GM23338 (cell line): ENCODE measurements around the gene MUC12. TPM values are rescaled to one million over a fixed set of nuclear protein-coding genes. Genes with fewer than 3 reads are reported as not detected.

Source experiments
- ATAC-seq: fragments of 200-7000 bp; cut with Tn5 transposase; 3 replicates; pipeline ENCODE4 v1.9.1; 2020
- DNase-seq: peaks from one replicate; pipeline ENCODE4 v3.0.0-alpha.2; 2015; ENCODE audit warnings: low spot score
- H2AFZ ChIP-seq: fragments of 200-600 bp; sonication (generic); 2 replicates; pipeline ENCODE4 v1.8.0; 2016; ENCODE audit warnings: antibody characterized with exemption, mild to moderate bottlenecking, moderate library complexity
- H3F3A ChIP-seq: fragments of 200-600 bp; sonication (generic); replicated peaks from 2 replicates; pipeline ENCODE4 v1.8.0; 2017; ENCODE audit warnings: antibody characterized with exemption, mixed run types, low read depth
- H3K27ac ChIP-seq: fragments of 200-600 bp; sonication (generic); 2 replicates; pipeline ENCODE4 v1.6.1; 2016; ENCODE audit warnings: low read depth
- H3K27me3 ChIP-seq: fragments of 200-600 bp; sonication (generic); 2 replicates; pipeline ENCODE4 v1.8.0; 2016; ENCODE audit warnings: mild to moderate bottlenecking, mixed run types, moderate library complexity; ENCODE audit not compliant: insufficient read depth
- H3K36me3 ChIP-seq: fragments of 200-600 bp; sonication (generic); 2 replicates; pipeline ENCODE4 v1.8.0; 2016; ENCODE audit warnings: mild to moderate bottlenecking; ENCODE audit not compliant: insufficient read depth
- H3K4me1 ChIP-seq: fragments of 200-600 bp; sonication (generic); 2 replicates; pipeline ENCODE4 v1.8.0; 2016; ENCODE audit warnings: mild to moderate bottlenecking, moderate library complexity; ENCODE audit not compliant: insufficient read depth
- H3K4me2 ChIP-seq: fragments of 200-600 bp; sonication (generic); 2 replicates; pipeline ENCODE4 v1.7.1; 2017; ENCODE audit warnings: mixed run types
- H3K4me3 ChIP-seq: fragments of 200-600 bp; sonication (generic); 2 replicates; pipeline ENCODE4 v1.6.1; 2016; ENCODE audit warnings: mixed run types
- H3K79me2 ChIP-seq: fragments of 200-600 bp; sonication (generic); replicated peaks from 2 replicates; pipeline ENCODE4 v1.8.0; 2017; ENCODE audit warnings: mild to moderate bottlenecking; ENCODE audit not compliant: insufficient read depth
- H3K9me2 ChIP-seq: fragments of 200-600 bp; sonication (generic); 2 replicates; pipeline ENCODE4 v1.8.0; 2017; ENCODE audit not compliant: insufficient read depth
- H4K20me1 ChIP-seq: fragments of 200-600 bp; sonication (generic); replicated peaks from 2 replicates; pipeline ENCODE4 v1.8.0; 2017; ENCODE audit warnings: mild to moderate bottlenecking; ENCODE audit not compliant: insufficient read depth
- H3K27ac Mint-ChIP-seq: 2 replicates; pipeline ENCODE4 v1.8.0; 2020; ENCODE audit warnings: inconsistent platforms, mild to moderate bottlenecking, moderate library complexity, mixed read lengths
- H3K27me3 Mint-ChIP-seq: 3 replicates; pipeline ENCODE4 v1.8.0; 2022; ENCODE audit warnings: low read depth, mild to moderate bottlenecking, moderate library complexity, mixed read lengths, inconsistent platforms; ENCODE audit not compliant: insufficient read depth, poor library complexity
- H3K36me3 Mint-ChIP-seq: 3 replicates; pipeline ENCODE4 v1.8.0; 2021; ENCODE audit warnings: low read depth, mild to moderate bottlenecking, inconsistent platforms, moderate library complexity, mixed read lengths
- H3K4me1 Mint-ChIP-seq: 3 replicates; pipeline ENCODE4 v1.8.0; 2020; ENCODE audit warnings: mild to moderate bottlenecking, inconsistent platforms, mixed read lengths
- H3K4me3 Mint-ChIP-seq: 3 replicates; pipeline ENCODE4 v1.8.0; 2021; ENCODE audit warnings: moderate library complexity, mild to moderate bottlenecking, inconsistent platforms, mixed read lengths
- H3K9me3 Mint-ChIP-seq: 3 replicates; pipeline ENCODE4 v1.8.0; 2020; ENCODE audit warnings: moderate library complexity, mild to moderate bottlenecking, inconsistent platforms, mixed read lengths
- CREB1 ChIP-seq: fragments of 250-450 bp; sonication (Bioruptor Pico); IDR thresholded peaks from 2 replicates; pipeline ENCODE4 v1.5.0; 2020; ENCODE audit warnings: low read depth, mild to moderate bottlenecking, moderate library complexity
- EZH2 ChIP-seq: fragments of 200-600 bp; sonication (generic); IDR thresholded peaks from one replicate; pipeline ENCODE4 v1.8.0; 2017; ENCODE audit warnings: antibody characterized with exemption, mild to moderate bottlenecking, low read depth; ENCODE audit not compliant: unreplicated experiment
- EZH2phosphoT487 ChIP-seq: fragments of 200-600 bp; sonication (generic); IDR thresholded peaks from one replicate; pipeline ENCODE4 v1.8.1; 2018; ENCODE audit warnings: antibody characterized with exemption; ENCODE audit not compliant: unreplicated experiment
- JUNB ChIP-seq: IDR thresholded peaks from one replicate; pipeline ENCODE4 v1.6.1; 2016; ENCODE audit warnings: antibody characterized with exemption; ENCODE audit not compliant: unreplicated experiment
- NANOG ChIP-seq: IDR thresholded peaks from 2 replicates; pipeline ENCODE4 v1.6.1; 2016; ENCODE audit warnings: antibody characterized with exemption, borderline replicate concordance
- POLR2AphosphoS5 ChIP-seq: IDR thresholded peaks from 2 replicates; pipeline ENCODE4 v1.6.1; 2016; ENCODE audit warnings: antibody characterized with exemption, low read depth
- STAT1 ChIP-seq: IDR thresholded peaks from one replicate; pipeline ENCODE4 v1.6.1; 2016; ENCODE audit warnings: antibody characterized with exemption; ENCODE audit not compliant: unreplicated experiment
- ZNF114 ChIP-seq: fragments of 250-450 bp; sonication (Bioruptor Pico); IDR thresholded peaks from 2 replicates; pipeline ENCODE4 v1.5.0; 2020; ENCODE audit warnings: mild to moderate bottlenecking, moderate library complexity
- ZNF331 ChIP-seq: fragments of 250-450 bp; sonication (Bioruptor Pico); IDR thresholded peaks from 2 replicates; pipeline ENCODE4 v1.5.0; 2020; ENCODE audit warnings: low read depth, mild to moderate bottlenecking, moderate library complexity
- polyA plus RNA-seq: library from polyadenylated mRNA; unstranded; fragments of >200 nt; fragmentation: Nextera tagmentation; extraction: Ambion mirVana; gene quantifications from 2 replicates; pipeline ENCODE4 v1.2.1, GENCODE V29; 2016
- total RNA-seq: library from RNA; depleted of rRNA; stranded (reverse); fragments of >200 nt; shearing (Covaris generic); gene quantifications from 2 replicates; pipeline ENCODE4 v1.2.3, GENCODE V29; 2014
- TF ChIP-seq, protein P1 (sequence below): IDR thresholded peaks from 2 replicates; pipeline ENCODE4 v1.6.1; 2016; ENCODE audit warnings: antibody characterized with exemption
- TF ChIP-seq, protein P2 (sequence below), 2 experiments: fragments of 200-600 bp in 1 of 2; sonication (generic) in 1 of 2; conservative IDR thresholded peaks; 2 replicates each; pipeline versions ENCODE4 v1.5.1 to v1.6.1; 2016 to 2017; ENCODE audit warnings: antibody characterized with exemption in 2 of 2, low read depth in 2 of 2, mild to moderate bottlenecking in 2 of 2, moderate library complexity in 1 of 2
- TF ChIP-seq, protein P3 (sequence below): fragments of 250-450 bp; sonication (Bioruptor Pico); IDR thresholded peaks from 2 replicates; pipeline ENCODE4 v1.5.0; 2020; ENCODE audit warnings: mild to moderate bottlenecking, moderate library complexity
- TF ChIP-seq, protein P4 (sequence below): IDR thresholded peaks from one replicate; pipeline ENCODE4 v1.6.1; 2018; ENCODE audit warnings: antibody characterized with exemption; ENCODE audit not compliant: unreplicated experiment

Gene MUC12
- total and polyA plus RNA-seq, 2 experiments from 2014 or later: 4.6 to 18.0 TPM

- Mint-ChIP-seq H3K27ac (no peak overlapping the region), H3K27me3 (peaks cover 17% of the 10 kb centered on the region), H3K4me1 (peaks cover 15% of the 10 kb centered on the region), H3K4me3 (no peak overlapping the region), H3K36me3 (peaks cover 14% of the 10 kb centered on the region), H3K9me3 (peaks cover 3% of the 10 kb centered on the region; the same call in 2 of the 3 replicates)
- no peaks in the 10 kb centered on the region for H3K36me3 ChIP-seq
- TF ChIP-seq, protein P1, sequence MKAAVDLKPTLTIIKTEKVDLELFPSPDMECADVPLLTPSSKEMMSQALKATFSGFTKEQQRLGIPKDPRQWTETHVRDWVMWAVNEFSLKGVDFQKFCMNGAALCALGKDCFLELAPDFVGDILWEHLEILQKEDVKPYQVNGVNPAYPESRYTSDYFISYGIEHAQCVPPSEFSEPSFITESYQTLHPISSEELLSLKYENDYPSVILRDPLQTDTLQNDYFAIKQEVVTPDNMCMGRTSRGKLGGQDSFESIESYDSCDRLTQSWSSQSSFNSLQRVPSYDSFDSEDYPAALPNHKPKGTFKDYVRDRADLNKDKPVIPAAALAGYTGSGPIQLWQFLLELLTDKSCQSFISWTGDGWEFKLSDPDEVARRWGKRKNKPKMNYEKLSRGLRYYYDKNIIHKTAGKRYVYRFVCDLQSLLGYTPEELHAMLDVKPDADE: no peak
- TF ChIP-seq, protein P2, sequence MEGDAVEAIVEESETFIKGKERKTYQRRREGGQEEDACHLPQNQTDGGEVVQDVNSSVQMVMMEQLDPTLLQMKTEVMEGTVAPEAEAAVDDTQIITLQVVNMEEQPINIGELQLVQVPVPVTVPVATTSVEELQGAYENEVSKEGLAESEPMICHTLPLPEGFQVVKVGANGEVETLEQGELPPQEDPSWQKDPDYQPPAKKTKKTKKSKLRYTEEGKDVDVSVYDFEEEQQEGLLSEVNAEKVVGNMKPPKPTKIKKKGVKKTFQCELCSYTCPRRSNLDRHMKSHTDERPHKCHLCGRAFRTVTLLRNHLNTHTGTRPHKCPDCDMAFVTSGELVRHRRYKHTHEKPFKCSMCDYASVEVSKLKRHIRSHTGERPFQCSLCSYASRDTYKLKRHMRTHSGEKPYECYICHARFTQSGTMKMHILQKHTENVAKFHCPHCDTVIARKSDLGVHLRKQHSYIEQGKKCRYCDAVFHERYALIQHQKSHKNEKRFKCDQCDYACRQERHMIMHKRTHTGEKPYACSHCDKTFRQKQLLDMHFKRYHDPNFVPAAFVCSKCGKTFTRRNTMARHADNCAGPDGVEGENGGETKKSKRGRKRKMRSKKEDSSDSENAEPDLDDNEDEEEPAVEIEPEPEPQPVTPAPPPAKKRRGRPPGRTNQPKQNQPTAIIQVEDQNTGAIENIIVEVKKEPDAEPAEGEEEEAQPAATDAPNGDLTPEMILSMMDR (conservative IDR thresholded peaks at IDR 0.05; ENCODE audit: low read depth in 2 of 2): no peak
- no peak for TF ChIP-seq EZH2phosphoT487
- TF ChIP-seq NANOG: no peak
- no peak for TF ChIP-seq ZNF331 (CRISPR knock-in tag)
- TF ChIP-seq EZH2: no peak
- TF ChIP-seq CREB1: no peak
- no peak for TF ChIP-seq ZNF114 (CRISPR knock-in tag)
- no peak for TF ChIP-seq STAT1
- TF ChIP-seq, protein P3, sequence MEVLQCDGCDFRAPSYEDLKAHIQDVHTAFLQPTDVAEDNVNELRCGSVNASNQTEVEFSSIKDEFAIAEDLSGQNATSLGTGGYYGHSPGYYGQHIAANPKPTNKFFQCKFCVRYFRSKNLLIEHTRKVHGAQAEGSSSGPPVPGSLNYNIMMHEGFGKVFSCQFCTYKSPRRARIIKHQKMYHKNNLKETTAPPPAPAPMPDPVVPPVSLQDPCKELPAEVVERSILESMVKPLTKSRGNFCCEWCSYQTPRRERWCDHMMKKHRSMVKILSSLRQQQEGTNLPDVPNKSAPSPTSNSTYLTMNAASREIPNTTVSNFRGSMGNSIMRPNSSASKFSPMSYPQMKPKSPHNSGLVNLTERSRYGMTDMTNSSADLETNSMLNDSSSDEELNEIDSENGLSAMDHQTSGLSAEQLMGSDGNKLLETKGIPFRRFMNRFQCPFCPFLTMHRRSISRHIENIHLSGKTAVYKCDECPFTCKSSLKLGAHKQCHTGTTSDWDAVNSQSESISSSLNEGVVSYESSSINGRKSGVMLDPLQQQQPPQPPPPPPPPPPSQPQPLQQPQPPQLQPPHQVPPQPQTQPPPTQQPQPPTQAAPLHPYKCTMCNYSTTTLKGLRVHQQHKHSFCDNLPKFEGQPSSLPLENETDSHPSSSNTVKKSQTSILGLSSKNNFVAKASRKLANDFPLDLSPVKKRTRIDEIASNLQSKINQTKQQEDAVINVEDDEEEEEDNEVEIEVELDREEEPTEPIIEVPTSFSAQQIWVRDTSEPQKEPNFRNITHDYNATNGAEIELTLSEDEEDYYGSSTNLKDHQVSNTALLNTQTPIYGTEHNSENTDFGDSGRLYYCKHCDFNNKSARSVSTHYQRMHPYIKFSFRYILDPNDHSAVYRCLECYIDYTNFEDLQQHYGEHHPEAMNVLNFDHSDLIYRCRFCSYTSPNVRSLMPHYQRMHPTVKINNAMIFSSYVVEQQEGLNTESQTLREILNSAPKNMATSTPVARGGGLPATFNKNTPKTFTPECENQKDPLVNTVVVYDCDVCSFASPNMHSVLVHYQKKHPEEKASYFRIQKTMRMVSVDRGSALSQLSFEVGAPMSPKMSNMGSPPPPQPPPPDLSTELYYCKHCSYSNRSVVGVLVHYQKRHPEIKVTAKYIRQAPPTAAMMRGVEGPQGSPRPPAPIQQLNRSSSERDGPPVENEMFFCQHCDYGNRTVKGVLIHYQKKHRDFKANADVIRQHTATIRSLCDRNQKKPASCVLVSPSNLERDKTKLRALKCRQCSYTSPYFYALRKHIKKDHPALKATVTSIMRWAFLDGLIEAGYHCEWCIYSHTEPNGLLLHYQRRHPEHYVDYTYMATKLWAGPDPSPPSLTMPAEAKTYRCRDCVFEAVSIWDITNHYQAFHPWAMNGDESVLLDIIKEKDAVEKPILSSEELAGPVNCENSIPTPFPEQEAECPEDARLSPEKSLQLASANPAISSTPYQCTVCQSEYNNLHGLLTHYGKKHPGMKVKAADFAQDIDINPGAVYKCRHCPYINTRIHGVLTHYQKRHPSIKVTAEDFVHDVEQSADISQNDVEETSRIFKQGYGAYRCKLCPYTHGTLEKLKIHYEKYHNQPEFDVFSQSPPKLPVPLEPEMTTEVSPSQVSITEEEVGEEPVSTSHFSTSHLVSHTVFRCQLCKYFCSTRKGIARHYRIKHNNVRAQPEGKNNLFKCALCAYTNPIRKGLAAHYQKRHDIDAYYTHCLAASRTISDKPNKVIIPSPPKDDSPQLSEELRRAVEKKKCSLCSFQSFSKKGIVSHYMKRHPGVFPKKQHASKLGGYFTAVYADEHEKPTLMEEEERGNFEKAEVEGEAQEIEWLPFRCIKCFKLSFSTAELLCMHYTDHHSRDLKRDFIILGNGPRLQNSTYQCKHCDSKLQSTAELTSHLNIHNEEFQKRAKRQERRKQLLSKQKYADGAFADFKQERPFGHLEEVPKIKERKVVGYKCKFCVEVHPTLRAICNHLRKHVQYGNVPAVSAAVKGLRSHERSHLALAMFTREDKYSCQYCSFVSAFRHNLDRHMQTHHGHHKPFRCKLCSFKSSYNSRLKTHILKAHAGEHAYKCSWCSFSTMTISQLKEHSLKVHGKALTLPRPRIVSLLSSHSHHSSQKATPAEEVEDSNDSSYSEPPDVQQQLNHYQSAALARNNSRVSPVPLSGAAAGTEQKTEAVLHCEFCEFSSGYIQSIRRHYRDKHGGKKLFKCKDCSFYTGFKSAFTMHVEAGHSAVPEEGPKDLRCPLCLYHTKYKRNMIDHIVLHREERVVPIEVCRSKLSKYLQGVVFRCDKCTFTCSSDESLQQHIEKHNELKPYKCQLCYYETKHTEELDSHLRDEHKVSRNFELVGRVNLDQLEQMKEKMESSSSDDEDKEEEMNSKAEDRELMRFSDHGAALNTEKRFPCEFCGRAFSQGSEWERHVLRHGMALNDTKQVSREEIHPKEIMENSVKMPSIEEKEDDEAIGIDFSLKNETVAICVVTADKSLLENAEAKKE (CRISPR knock-in tag): no peak
- TF ChIP-seq, protein P4, sequence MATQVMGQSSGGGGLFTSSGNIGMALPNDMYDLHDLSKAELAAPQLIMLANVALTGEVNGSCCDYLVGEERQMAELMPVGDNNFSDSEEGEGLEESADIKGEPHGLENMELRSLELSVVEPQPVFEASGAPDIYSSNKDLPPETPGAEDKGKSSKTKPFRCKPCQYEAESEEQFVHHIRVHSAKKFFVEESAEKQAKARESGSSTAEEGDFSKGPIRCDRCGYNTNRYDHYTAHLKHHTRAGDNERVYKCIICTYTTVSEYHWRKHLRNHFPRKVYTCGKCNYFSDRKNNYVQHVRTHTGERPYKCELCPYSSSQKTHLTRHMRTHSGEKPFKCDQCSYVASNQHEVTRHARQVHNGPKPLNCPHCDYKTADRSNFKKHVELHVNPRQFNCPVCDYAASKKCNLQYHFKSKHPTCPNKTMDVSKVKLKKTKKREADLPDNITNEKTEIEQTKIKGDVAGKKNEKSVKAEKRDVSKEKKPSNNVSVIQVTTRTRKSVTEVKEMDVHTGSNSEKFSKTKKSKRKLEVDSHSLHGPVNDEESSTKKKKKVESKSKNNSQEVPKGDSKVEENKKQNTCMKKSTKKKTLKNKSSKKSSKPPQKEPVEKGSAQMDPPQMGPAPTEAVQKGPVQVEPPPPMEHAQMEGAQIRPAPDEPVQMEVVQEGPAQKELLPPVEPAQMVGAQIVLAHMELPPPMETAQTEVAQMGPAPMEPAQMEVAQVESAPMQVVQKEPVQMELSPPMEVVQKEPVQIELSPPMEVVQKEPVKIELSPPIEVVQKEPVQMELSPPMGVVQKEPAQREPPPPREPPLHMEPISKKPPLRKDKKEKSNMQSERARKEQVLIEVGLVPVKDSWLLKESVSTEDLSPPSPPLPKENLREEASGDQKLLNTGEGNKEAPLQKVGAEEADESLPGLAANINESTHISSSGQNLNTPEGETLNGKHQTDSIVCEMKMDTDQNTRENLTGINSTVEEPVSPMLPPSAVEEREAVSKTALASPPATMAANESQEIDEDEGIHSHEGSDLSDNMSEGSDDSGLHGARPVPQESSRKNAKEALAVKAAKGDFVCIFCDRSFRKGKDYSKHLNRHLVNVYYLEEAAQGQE: no peak
- TF ChIP-seq JUNB: no peak
- TF ChIP-seq POLR2AphosphoS5: no peak
- H3K27ac ChIP-seq: no peak overlapping the region
- no peaks in the 10 kb centered on the region for H3K79me2 ChIP-seq
- no peak for ATAC-seq
- no peak for DNase-seq
- no peaks in the 10 kb centered on the region for H4K20me1 ChIP-seq
- no peaks in the 10 kb centered on the region for H3K27me3 ChIP-seq
- H3K4me3 ChIP-seq: no peak overlapping the region
- no peak overlapping the region for H3K4me2 ChIP-seq
- peaks cover 9% of the 10 kb centered on the region for H3K4me1 ChIP-seq
- H3K9me2 ChIP-seq: no peaks in the 10 kb centered on the region
- H3F3A ChIP-seq: 0 out of 2 replicates have a peak, but pooled peaks cover 7% of the 10 kb centered on the region
- H2AFZ ChIP-seq: no peak overlapping the region
These were observed 43.6 kb downstream of the MUC12 start for GRCh38 chr7:101012931-101013330.
